Activated T-cell treated with anti-CD3 and anti-CD28 coated beads for 48 hours (primary cell): ENCODE data around the gene MAGI1.
"Not testable (repeated sequence)": the region's sequence is repeated elsewhere in the genome, so short reads cannot be mapped to it uniquely, and the experiment has no call there.

ENCODE experiments used
- DNase-seq: peaks from one replicate; pipeline ENCODE4 v3.0.0-alpha.2; 2020; ENCODE audit warnings: low read depth

The MAGI1 gene

GRCh38 chr3:65746848-65747247 lies 291.9 kb downstream of the MAGI1 start:
- no peak for DNase-seq

GRCh38 chr3:65745306-65745705 lies 293.4 kb downstream of the MAGI1 start:
- no peak for DNase-seq

- no peak for DNase-seq
Observed at GRCh38 chr3:65742914-65743313, 295.8 kb downstream of the MAGI1 start.

DNA sequence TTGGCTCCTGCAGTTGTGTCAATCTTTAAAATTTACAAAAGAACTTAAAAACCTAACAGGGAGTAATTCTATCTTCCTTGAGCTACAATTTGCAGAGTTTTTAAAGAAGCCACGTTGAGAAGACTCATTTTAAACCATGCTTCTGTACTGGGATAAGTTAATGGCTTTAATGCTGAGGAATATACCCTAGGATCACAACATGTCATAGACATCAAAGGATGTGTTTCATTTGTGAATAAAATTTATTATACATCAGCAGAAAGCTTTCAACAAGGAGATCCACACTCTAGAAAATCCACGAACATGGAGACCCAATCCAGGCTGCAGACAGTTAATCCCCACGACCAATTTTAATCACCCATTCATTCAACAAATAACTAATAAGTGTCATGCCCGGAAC lies 297.2 kb downstream of the MAGI1 start:
- DNase-seq, result no peak

DNA sequence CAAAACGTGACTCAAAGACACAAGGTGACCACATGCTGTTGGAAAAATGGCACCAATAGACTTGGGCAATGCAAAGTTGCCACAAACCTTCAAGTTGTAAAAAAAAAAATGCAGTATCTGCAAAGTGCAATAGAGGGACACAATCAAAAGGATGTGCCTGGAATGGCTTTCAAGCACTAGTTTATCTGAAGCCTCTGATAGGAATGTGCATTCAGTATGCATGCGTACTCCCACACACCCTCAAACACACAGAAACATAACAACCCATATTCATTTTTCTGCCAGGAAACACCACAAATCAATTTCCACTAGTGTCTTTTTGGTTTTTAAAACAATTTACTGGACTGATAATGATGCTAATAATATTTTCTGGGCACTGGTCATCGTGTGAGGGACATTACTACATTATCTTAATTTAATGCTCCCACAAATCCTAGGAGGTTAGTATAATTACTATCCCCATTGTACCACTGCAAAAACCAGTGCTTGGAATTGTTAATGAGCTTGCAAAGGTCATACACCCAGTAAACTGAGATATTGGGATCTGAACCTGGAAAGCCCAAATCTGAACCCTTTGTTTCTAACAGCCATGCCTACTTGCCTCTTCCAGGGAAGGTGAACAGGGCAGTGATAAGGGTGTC lies 298.7 kb downstream of the MAGI1 start:
- no peak for DNase-seq

GRCh38 chr3:65734792-65735191 lies 303.9 kb downstream of the MAGI1 start:
- DNase-seq, result no peak

- no peak for DNase-seq
Observed at GRCh38 chr3:65734382-65734781, 304.3 kb downstream of the MAGI1 start.

DNA sequence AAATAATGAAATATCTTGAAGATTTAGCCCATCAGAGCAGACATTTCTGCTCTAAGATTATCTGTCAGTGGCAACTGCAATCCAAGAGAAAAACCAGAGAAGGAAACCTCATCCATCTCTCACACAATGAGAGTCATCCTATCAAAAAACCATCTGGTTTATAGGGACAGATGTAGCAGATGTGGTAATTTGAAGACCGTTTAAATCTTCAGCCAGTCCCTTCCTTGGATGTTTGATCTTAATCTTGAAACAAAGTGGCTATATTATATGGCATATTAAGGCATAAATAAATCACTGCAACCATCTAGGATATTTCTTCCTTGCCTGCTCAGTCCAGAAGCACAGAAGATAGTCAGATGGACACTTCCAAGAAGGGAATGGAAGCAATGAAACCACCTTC lies 305.3 kb downstream of the MAGI1 start:
- no peak for DNase-seq

DNA sequence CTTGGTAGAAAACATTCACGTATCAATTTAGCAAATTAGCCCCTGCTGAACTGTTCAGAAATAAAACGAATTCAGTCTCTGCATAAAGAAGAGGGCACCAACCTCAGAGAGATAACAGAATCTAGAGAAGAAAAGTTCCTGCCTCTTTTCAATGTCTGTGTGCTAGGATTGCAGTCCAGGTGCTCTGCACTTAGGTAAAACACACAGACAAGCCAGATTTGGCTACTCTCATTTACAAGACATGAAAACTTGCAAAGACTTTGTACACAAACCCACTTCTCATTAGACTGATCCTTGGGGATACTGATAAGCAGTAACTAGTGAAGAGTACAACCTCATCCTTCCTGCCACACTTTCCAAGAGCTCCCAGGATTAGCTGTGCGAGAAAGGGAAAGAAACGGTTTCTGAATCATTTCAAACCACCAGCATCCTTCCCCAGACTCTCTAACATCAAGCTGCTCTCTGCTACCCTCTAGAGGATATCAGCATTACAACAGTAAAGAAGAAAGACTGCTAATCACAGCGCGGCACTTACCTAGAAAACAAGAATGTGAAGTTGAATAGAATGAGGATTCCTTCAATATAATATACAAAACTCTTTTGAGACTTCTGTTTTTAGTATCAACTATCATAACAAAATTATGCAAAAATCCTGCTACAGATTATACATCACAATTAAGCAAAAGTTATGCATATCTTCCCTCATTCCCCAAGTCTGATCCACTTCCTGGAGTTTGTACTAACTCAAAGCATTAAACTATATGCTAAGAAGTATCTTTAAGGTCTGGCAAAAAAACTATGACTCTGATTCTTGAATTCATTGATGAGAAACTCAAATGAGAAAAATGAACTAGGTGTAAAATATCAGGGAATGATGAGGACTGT lies 306.4 kb downstream of the MAGI1 start:
- no peak for DNase-seq

DNA sequence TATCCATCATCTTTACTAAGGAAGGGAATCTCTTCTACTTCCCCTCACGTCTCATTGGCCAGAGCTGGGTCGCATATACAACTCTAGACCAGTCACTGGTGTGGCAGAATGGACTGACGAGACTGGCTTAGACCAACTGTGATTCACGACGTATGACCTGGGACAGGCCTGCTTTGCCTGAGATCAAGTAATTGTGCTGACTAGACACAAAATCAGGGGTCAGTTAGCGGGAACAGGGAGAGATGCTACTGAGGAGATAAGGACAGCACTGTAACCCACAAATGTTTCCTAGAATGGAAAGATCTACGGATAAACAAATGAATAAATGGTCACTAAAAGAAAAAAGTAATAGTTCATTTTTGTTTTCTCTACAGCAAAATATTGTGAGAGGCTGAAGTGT lies 308.3 kb downstream of the MAGI1 start:
- no peak for DNase-seq

DNA sequence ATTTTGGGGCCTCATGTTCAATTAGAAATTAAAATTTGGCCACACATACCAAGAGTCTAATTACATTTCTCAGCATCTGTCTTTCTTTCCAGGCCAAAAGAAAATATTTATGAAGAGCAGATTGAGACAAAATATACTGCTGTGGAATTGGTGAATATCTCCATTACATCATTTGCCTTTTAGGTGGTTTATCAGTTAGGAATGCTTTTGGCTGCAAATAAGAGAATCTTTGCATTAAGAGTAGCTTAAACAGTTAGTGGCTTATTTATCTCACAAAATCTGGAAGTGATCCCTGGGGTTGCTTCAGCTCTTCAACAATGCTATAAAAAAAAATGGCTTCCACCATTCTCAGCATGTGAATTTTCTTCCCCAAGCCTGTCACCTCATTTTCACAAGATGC lies 308.7 kb downstream of the MAGI1 start:
- DNase-seq, result no peak

DNA sequence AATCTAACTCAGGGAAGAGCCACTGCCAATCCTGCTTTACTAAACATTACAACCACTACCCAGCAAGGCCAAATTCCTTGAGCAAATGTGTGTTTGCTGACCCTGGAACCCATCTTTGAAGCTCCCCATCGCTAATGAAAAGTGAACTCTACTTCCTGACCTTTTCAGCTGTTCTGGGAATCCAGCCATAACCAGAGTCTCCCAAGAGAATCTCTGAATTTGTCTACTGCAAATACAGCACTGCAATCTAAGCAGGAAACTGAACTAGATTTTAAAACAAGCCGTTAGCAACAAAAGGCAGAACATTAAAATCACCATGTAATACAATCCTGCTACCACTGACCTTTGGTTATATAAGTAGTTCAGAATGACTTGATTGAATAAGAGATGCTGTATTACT lies 309.2 kb downstream of the MAGI1 start:
- no peak for DNase-seq

DNA sequence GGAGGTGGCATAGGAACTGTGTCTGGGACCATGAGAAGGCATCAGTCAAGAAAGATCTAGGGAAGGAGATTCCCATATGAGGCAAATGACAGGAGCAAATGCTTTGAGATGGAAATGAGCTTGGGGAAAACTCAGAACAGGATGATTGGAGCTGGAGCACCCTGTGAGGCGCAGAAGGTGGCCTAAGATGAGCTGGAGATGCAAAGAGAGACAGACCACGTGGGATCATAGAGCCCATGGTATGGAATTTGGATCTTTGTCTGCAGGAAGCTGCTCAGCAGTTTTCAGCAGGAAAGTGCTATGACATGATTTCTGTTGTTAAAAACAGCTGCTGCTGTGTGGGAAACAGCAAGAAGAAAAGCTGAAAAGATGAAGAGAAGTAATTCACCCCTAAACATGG lies 310.6 kb downstream of the MAGI1 start:
- DNase-seq, result no peak

DNA sequence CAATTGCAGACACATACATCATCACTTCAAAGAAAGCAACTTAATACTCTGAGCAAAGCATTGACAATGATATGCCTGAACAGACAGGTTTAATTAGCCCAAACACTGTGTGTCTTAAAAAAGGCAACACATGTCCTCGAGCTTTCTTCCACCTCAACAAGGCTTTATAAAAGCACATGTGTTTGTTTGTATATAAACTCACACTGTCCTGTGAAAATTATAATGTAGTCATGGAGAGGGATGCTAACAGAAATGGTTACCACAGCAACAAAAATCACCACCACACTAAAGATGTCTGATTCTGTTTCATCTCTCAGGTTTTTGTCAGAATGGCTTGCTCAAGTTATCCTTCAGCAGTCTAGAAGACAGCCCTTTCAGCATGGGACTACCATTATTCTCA lies 314.7 kb downstream of the MAGI1 start:
- DNase-seq, result no peak

DNA sequence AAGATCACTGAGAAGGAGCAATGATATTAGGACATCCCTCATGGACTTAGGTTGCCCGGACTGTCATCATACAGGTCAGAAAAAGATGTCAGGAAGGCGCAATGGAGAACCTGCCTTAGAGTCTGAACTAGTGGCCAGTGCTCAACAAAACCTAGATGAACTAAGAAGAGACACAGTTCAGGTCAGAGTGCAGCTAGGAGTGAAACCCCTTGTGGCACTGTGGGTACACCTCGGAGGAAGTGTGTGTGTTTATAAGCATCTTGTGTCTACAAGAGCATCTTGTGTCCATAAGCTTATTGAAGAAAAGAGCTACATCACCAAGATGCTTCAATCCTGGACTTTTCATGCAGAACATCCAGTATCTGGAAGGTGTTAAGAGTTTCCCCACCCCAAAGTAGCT lies 315.7 kb downstream of the MAGI1 start:
- DNase-seq, result no peak

DNA sequence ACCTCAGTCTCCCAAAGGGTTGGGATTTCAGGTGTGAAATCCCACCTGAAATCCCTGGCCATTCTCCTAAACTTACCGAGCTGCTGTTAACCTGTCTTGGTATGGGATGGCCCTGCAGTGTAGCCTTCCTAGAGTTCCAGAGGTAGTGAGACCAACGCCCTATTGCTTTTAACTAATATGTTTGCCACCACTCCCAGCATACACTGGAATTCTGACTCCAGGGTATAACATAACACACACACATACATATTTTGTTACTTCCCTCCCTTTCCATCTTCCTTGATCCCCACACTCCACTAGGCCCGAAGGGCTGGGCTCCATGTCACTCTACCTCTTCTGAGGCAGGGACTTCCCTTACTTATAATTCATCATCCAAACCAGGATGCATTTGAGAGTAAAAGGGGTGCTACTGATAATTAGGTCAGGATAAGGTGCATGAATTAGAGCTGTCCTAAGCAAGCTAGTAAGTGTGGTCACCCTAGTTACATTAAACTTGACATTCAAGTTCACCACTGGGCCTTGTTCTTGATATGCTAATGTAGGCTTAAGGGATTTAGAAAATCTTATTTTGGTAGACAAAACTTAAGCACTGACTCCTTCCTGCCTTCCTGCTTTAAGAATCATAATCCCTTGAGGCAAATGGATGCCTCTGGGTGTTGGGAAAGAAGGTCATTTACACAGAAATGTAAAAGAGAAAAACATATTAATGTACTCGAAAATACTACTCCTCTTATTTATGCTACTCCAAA lies 317.6 kb downstream of the MAGI1 start:
- DNase-seq, result no peak

GRCh38 chr3:65719639-65720038 lies 319.1 kb downstream of the MAGI1 start:
- DNase-seq, result not testable (repeated sequence)

DNA sequence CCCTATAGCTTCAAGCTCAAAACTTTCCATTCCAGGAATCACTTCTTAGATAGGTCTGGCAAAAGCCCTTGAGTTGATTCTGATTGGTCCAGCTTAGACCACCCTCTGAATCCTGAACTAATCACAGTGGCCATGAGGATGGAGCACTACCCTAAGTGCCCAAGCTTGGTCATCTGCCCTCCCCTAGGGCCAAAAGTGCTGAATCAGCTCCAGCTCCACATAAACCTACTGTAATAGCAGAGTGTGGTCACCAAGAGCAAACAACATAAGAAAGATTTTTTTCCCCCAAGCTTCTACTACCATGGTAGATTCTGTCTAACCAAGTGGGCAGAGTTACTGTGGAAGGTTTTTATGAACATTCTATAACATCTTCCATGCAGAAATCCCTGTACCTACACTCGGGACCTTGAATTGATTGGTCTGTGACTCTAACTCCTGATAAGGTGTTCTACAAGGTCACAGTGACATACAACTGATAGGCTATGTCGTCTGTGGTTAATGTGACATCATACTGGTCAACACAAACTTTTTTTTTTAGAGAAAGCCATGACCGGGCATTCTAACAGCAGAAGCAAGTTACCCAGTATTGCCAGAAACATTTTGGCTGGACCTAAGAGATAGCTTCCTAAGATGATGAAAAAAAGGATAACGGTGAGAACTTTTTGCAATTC lies 320.9 kb downstream of the MAGI1 start:
- DNase-seq, result no peak

- no peak for DNase-seq
Observed at GRCh38 chr3:65716071-65716751, 322.5 kb downstream of the MAGI1 start.

- no peak for DNase-seq
Observed at GRCh38 chr3:65714134-65714533, 324.6 kb downstream of the MAGI1 start.

- no peak for DNase-seq
Observed at GRCh38 chr3:65713016-65713415, 325.7 kb downstream of the MAGI1 start.

GRCh38 chr3:65712140-65712539 lies 326.6 kb downstream of the MAGI1 start:
- DNase-seq, result no peak
